Measurements from ENCODE around the gene CDC6. TPM values are rescaled to one million over a fixed set of nuclear protein-coding genes. Genes with fewer than 3 reads are reported as not detected.
"Not testable (repeated sequence)": the region's sequence is repeated elsewhere in the genome, so short reads cannot be mapped to it uniquely, and the experiment has no call there.

CDC6 gene
- total and polyA plus RNA-seq, 5 donors from 2014 or later: 0.59 to 5.7 (median 1.4) TPM; not detected in 1

DNA sequence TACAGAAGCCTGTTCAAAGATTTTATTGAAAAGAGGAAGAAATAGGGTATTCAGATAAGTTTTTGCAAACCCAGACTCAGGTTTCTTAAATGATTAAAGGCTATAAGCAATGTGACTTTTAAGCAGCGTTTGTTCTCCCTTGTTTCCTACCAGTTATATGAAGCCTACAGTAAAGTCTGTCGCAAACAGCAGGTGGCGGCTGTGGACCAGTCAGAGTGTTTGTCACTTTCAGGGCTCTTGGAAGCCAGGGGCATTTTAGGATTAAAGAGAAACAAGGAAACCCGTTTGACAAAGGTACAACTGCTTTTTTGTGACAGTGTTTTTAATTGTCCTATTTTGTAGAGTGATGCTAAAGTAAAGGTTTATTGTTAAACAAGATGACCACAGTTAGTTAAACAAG, 13.6 kb downstream of the CDC6 start:
- Histone ChIP-seq H3K27me3 (ENCODE audit: control insufficient read depth, insufficient read depth, low read length) (no peaks in the 10 kb centered on the region), H3K27ac (ENCODE audit: insufficient read depth, low read length, poor library complexity, severe bottlenecking) (no peak overlapping the region), H3K9me3 (ENCODE audit: control insufficient read depth in 2 of 2, low read length in 2 of 2) (no peaks in the 10 kb centered on the region), H3K4me1 (ENCODE audit: control insufficient read depth, insufficient read depth, low read length, poor library complexity, severe bottlenecking) (peaks cover 3% of the 10 kb centered on the region), H3K4me3 (ENCODE audit: low read depth, low read length) (no peak overlapping the region), H3K36me3 (ENCODE audit: control insufficient read depth, insufficient read depth, low read length) (no peaks in the 10 kb centered on the region)
- DNase-seq (peak in 1 of 3 donors; percentile 33), ATAC-seq (ENCODE audit: low read depth in 2 of 2) (no peak)
- H3K9me3 Mint-ChIP-seq: no peaks in the 10 kb centered on the region
- H3K4me1 Mint-ChIP-seq: peaks cover 3 to 15% (median 5%) of the 10 kb centered on the region in 4 donors
- no peaks in the 10 kb centered on the region for H3K27me3 Mint-ChIP-seq
- H3K27ac Mint-ChIP-seq: no peak overlapping the region
- H3K36me3 Mint-ChIP-seq: no peaks in the 10 kb centered on the region
- no peak overlapping the region for H3K4me3 Mint-ChIP-seq

DNA sequence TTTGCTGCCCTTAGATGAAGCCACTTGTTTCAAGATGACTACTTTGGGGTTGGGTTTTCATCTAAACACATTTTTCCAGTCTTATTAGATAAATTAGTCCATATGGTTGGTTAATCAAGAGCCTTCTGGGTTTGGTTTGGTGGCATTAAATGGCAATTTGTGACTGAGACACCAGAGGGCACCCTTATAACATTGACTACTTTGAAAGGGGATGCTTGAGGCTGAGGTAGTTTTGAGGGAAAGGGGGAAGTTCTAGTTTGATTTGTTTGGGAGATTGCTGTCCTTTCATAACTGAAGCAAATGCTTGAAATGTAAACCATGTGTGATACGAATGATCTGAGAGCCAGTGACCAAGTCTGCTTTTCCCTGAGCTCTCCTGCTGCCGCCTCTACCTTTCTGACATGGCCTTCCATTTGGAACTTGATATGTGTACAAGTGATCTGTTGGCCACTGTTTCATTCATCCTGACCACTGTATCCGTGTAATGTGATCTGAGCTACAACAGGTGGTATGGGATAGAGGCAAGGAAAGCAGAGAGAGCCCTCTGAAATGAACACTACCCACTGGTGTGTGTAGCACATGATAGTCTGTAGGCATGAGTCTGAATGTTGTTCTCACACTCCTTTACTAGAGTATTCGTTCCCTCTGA, 15.5 kb downstream of the CDC6 start:
- Mint-ChIP-seq H3K4me1 (peaks cover 3 to 15% (median 5%) of the 10 kb centered on the region in 4 donors), H3K9me3 (no peaks in the 10 kb centered on the region), H3K4me3 (no peak overlapping the region), H3K36me3 (no peaks in the 10 kb centered on the region), H3K27me3 (no peaks in the 10 kb centered on the region), H3K27ac (peak overlapping the region in 1 of 3 donors; percentile 2)
- H3K27ac ChIP-seq (ENCODE audit: insufficient read depth, low read length, poor library complexity, severe bottlenecking): no peak overlapping the region
- H3K36me3 ChIP-seq (ENCODE audit: control insufficient read depth, insufficient read depth, low read length): no peaks in the 10 kb centered on the region
- no peak overlapping the region for H3K4me3 ChIP-seq (ENCODE audit: low read depth, low read length)
- H3K4me1 ChIP-seq (ENCODE audit: control insufficient read depth, insufficient read depth, low read length, poor library complexity, severe bottlenecking): peaks cover 16% of the 10 kb centered on the region
- ATAC-seq (ENCODE audit: low read depth in 2 of 2) (peak; percentile 60 to 67), DNase-seq (peak; percentile 46 to 75 (median 67))
- H3K27me3 ChIP-seq (ENCODE audit: control insufficient read depth, insufficient read depth, low read length): no peaks in the 10 kb centered on the region
- no peaks in the 10 kb centered on the region for H3K9me3 ChIP-seq (ENCODE audit: control insufficient read depth in 2 of 2, low read length in 2 of 2)

DNA sequence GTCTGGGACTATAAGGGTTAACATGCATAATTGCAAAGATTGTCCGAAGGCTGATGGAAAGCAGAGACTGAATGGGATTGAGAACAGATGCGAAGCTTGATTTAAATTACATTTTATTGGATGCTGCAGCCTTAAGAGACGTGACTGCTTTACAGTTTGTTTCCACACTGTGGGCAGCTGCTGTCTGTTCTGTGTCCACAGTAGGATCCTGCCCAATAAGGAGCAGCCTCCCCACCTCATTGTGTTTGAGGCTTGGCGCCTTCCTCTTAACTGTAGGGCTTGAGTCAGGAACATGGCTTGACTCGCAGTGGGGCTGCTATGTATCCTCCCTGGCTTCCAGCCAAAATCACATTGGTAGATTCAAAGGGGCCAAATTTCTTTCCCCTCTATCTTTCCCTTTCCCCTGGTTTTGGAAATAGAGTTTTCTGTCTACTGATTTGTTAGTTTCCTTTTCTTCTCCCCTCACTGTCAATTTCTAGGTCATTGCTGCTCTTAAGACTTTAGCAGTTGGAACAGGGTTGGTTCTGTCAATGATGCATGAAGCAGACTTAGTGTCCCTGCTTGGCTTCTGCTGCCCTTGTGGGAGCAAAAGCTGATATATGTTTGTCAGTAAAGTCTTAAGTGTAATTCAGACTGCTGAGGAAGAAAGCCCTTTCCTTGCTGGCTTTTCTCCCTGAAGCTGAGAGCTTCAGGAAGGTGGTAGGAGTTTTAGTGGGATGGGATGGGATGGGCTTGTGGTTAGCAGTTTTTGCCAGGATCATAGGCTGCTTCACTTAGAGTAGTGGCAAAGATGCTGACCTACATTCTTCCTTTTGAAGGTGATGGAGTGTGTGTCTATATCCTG, 16.3 kb downstream of the CDC6 start:
- Histone ChIP-seq H3K36me3 (ENCODE audit: control insufficient read depth, insufficient read depth, low read length) (no peaks in the 10 kb centered on the region), H3K27ac (ENCODE audit: insufficient read depth, low read length, poor library complexity, severe bottlenecking) (no peak overlapping the region), H3K9me3 (ENCODE audit: control insufficient read depth in 2 of 2, low read length in 2 of 2) (no peaks in the 10 kb centered on the region), H3K4me3 (ENCODE audit: low read depth, low read length) (no peak overlapping the region), H3K4me1 (ENCODE audit: control insufficient read depth, insufficient read depth, low read length, poor library complexity, severe bottlenecking) (peaks cover 18% of the 10 kb centered on the region), H3K27me3 (ENCODE audit: control insufficient read depth, insufficient read depth, low read length) (no peaks in the 10 kb centered on the region)
- H3K9me3 Mint-ChIP-seq: no peaks in the 10 kb centered on the region
- no peak overlapping the region for H3K27ac Mint-ChIP-seq
- no peaks in the 10 kb centered on the region for H3K27me3 Mint-ChIP-seq
- ATAC-seq (ENCODE audit: low read depth in 2 of 2) (no peak), DNase-seq (no peak)
- H3K4me1 Mint-ChIP-seq: peaks cover 3 to 15% (median 5%) of the 10 kb centered on the region in 4 donors
- no peaks in the 10 kb centered on the region for H3K36me3 Mint-ChIP-seq
- H3K4me3 Mint-ChIP-seq: no peak overlapping the region

DNA sequence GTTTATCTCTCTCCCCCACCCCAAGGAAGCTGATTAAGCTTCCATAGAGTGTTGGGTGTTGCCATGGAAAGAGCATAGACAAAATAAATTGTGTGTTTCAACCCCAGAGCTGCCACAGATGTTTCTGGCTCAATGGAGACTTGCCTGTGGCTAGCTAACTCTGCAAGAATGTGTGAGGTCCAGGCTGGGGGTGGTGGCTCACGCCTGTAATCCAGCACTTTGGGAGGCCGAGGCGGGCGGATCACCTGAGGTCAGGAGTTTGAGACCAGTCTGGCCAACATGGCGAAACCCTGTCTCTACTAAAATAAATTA, 16.8 kb downstream of the CDC6 start:
- H3K36me3 Mint-ChIP-seq; H3K4me3 Mint-ChIP-seq; ATAC-seq (ENCODE audit: low read depth in 2 of 2); H3K4me3 ChIP-seq (ENCODE audit: low read depth, low read length); H3K27ac Mint-ChIP-seq; H3K27ac ChIP-seq (ENCODE audit: insufficient read depth, low read length, poor library complexity, severe bottlenecking); H3K27me3 Mint-ChIP-seq; DNase-seq; H3K9me3 ChIP-seq (ENCODE audit: control insufficient read depth in 2 of 2, low read length in 2 of 2); H3K9me3 Mint-ChIP-seq; H3K27me3 ChIP-seq (ENCODE audit: control insufficient read depth, insufficient read depth, low read length); H3K36me3 ChIP-seq (ENCODE audit: control insufficient read depth, insufficient read depth, low read length): not testable (repeated sequence)
- peaks cover 5 to 15% (median 6%) of the 10 kb centered on the region in 4 donors for H3K4me1 Mint-ChIP-seq
- H3K4me1 ChIP-seq (ENCODE audit: control insufficient read depth, insufficient read depth, low read length, poor library complexity, severe bottlenecking): peaks cover 24% of the 10 kb centered on the region

DNA sequence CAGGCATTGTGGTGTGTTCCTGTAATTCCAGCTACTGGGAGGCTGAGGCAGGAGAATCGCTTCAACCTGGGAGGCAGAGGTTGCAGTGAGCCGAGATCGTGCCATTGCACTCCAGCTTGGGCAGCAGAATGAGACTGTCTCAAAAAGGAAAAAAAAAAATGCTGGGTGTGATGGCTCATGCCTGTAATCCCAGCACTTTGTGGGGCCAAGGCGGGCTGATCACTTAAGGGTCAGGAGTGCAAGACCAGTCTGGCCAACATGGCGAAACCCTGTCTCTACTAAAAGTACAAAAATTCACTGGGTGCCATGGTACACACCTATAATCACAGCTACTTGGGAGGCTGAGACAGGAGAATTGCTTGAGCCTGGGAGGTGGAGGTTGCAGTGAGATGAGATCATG, 17.2 kb downstream of the CDC6 start:
- not testable (repeated sequence) for H3K4me3 Mint-ChIP-seq; H3K4me3 ChIP-seq (ENCODE audit: low read depth, low read length); DNase-seq; H3K36me3 ChIP-seq (ENCODE audit: control insufficient read depth, insufficient read depth, low read length); H3K9me3 ChIP-seq (ENCODE audit: control insufficient read depth in 2 of 2, low read length in 2 of 2); H3K9me3 Mint-ChIP-seq; H3K27ac Mint-ChIP-seq; H3K27me3 Mint-ChIP-seq; H3K27me3 ChIP-seq (ENCODE audit: control insufficient read depth, insufficient read depth, low read length); H3K36me3 Mint-ChIP-seq; H3K27ac ChIP-seq (ENCODE audit: insufficient read depth, low read length, poor library complexity, severe bottlenecking); ATAC-seq (ENCODE audit: low read depth in 2 of 2)
- H3K4me1 Mint-ChIP-seq: peaks cover 5 to 15% (median 7%) of the 10 kb centered on the region in 4 donors
- H3K4me1 ChIP-seq (ENCODE audit: control insufficient read depth, insufficient read depth, low read length, poor library complexity, severe bottlenecking): peaks cover 27% of the 10 kb centered on the region

DNA sequence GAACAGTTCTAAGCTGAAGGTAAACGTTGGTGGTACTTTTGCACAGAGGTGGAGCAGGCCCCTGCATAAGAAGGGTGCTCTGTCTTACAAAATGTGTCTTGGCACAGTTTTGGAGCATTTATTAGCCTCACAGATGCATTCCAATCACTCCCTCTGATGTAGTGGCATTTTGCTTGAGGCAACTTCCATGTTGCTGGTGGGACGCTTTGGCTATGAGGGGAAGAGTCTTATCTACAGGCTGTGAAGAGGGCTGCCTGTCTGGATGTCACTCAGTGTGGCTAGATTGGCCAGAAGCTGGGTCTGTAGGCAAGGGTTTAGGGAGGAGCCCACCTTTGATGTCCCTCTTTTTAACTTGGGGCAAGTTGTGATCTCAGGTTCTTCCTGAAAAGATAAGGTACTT, 18.7 kb downstream of the CDC6 start:
- Histone ChIP-seq H3K27ac (ENCODE audit: insufficient read depth, low read length, poor library complexity, severe bottlenecking) (no peak overlapping the region), H3K4me1 (ENCODE audit: control insufficient read depth, insufficient read depth, low read length, poor library complexity, severe bottlenecking) (peaks cover 35% of the 10 kb centered on the region), H3K9me3 (ENCODE audit: control insufficient read depth in 2 of 2, low read length in 2 of 2) (no peaks in the 10 kb centered on the region), H3K27me3 (ENCODE audit: control insufficient read depth, insufficient read depth, low read length) (no peaks in the 10 kb centered on the region), H3K4me3 (ENCODE audit: low read depth, low read length) (no peak overlapping the region), H3K36me3 (ENCODE audit: control insufficient read depth, insufficient read depth, low read length) (no peaks in the 10 kb centered on the region)
- Mint-ChIP-seq H3K4me3 (no peak overlapping the region), H3K36me3 (no peaks in the 10 kb centered on the region), H3K27me3 (no peaks in the 10 kb centered on the region), H3K27ac (peak overlapping the region in 1 of 3 donors; percentile 32), H3K9me3 (no peaks in the 10 kb centered on the region), H3K4me1 (peaks cover 5 to 23% (median 12%) of the 10 kb centered on the region in 4 donors)
- no peak for ATAC-seq (ENCODE audit: low read depth in 2 of 2)
- no peak for DNase-seq

DNA sequence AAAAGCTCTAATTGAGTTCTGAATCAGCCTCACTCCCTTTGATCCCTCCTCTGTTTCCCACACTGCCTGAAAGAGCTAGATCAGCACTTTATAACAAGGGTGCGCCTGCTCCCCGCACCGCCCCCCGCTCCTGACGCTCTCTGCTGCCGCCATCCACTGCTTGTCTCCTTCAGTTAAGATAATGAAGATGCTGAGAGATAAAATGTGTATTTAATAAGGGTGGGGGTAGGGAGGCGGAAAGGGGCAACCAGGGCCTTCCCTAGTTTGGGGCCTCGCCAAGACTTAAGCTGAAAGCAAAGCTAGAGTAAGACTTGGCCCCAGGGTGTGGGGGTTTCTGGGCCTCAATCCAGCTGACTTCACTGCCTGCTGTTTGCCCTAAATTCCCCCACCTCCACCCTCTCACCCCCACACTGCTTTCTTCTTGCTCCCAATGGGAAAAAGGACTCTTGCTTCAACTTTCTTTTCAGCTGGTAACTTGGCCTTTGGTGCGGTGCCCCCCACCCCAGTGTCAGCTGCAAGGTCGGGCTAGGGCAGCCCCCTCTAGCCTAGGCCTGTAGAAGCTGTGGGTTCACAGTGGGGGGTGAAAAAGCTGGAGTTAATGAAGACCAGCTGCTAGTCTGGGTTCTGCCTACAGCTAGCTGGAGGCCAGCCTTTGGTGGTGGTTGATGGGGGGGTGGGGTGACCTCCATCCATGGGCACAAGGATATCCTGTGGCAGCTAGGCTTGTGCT, 19.5 kb downstream of the CDC6 start:
- no peak overlapping the region for H3K4me3 Mint-ChIP-seq
- H3K36me3 Mint-ChIP-seq: no peaks in the 10 kb centered on the region
- DNase-seq: no peak
- H3K9me3 ChIP-seq (ENCODE audit: control insufficient read depth in 2 of 2, low read length in 2 of 2): no peaks in the 10 kb centered on the region
- no peaks in the 10 kb centered on the region for H3K27me3 ChIP-seq (ENCODE audit: control insufficient read depth, insufficient read depth, low read length)
- no peak overlapping the region for H3K27ac ChIP-seq (ENCODE audit: insufficient read depth, low read length, poor library complexity, severe bottlenecking)
- no peaks in the 10 kb centered on the region for H3K36me3 ChIP-seq (ENCODE audit: control insufficient read depth, insufficient read depth, low read length)
- peaks cover 42% of the 10 kb centered on the region for H3K4me1 ChIP-seq (ENCODE audit: control insufficient read depth, insufficient read depth, low read length, poor library complexity, severe bottlenecking)
- H3K27me3 Mint-ChIP-seq: no peaks in the 10 kb centered on the region
- H3K4me3 ChIP-seq (ENCODE audit: low read depth, low read length): no peak overlapping the region
- H3K9me3 Mint-ChIP-seq: no peaks in the 10 kb centered on the region
- H3K27ac Mint-ChIP-seq: no peak overlapping the region
- H3K4me1 Mint-ChIP-seq: peaks cover 5 to 25% (median 17%) of the 10 kb centered on the region in 4 donors
- no peak for ATAC-seq (ENCODE audit: low read depth in 2 of 2)
